GM12875 (cell line): Measurements from ENCODE around the gene CAPN9.
"Not testable (repeated sequence)": the region's sequence is repeated elsewhere in the genome, so short reads cannot be mapped to it uniquely, and the experiment has no call there.

Source experiments
- H3K4me3 ChIP-seq: one replicate; pipeline ENCODE4 v1.5.1; 2011; ENCODE audit warnings: low read depth, low read length, control low read depth
- CTCF ChIP-seq: IDR thresholded peaks from 2 replicates; pipeline ENCODE4 v1.5.1; 2011; ENCODE audit warnings: low read depth, mild to moderate bottlenecking, control low read depth, inconsistent platforms, low read length, moderate library complexity, borderline replicate concordance; ENCODE audit not compliant: insufficient read depth

The CAPN9 gene

GRCh38 chr1:230758709-230759368 is 11.7 kb downstream of the CAPN9 start:
- H3K4me3 ChIP-seq: no peak overlapping the region
- TF ChIP-seq CTCF: no peak

- no peak overlapping the region for H3K4me3 ChIP-seq
- no peak for TF ChIP-seq CTCF
These were observed 12.3 kb downstream of the CAPN9 start for GRCh38 chr1:230759369-230760065.

GRCh38 chr1:230760360-230760827 is 13.2 kb downstream of the CAPN9 start:
- no peak overlapping the region for H3K4me3 ChIP-seq
- TF ChIP-seq CTCF: no peak

GRCh38 chr1:230761443-230762167 is 14.4 kb downstream of the CAPN9 start:
- no peak overlapping the region for H3K4me3 ChIP-seq
- no peak for TF ChIP-seq CTCF

GRCh38 chr1:230763927-230764591 is 16.9 kb downstream of the CAPN9 start:
- no peak for TF ChIP-seq CTCF
- H3K4me3 ChIP-seq: no peak overlapping the region

GRCh38 chr1:230766318-230766717 is 19.1 kb downstream of the CAPN9 start:
- H3K4me3 ChIP-seq: no peak overlapping the region
- TF ChIP-seq CTCF: no peak

- not testable (repeated sequence) for H3K4me3 ChIP-seq
These were observed 20.8 kb downstream of the CAPN9 start for GRCh38 chr1:230767859-230768612.
